NT2/D1 (cell line): ENCODE measurements around the gene RAB11FIP4.

Experiments
- DNase-seq: peaks from one replicate; pipeline ENCODE4 v3.0.0-alpha.2; 2011; ENCODE audit warnings: low read depth, low spot score
- H3K27me3 ChIP-seq: 2 replicates; pipeline ENCODE4 v1.6.0; 2011; ENCODE audit warnings: mild to moderate bottlenecking; ENCODE audit not compliant: insufficient read length, insufficient read depth
- H3K36me3 ChIP-seq: 2 replicates; pipeline ENCODE4 v1.6.1; 2011; ENCODE audit warnings: mild to moderate bottlenecking, low read length, mixed read lengths; ENCODE audit not compliant: insufficient read depth, insufficient read length
- H3K4me1 ChIP-seq: 2 replicates; pipeline ENCODE4 v1.5.1; 2011; ENCODE audit not compliant: insufficient read depth, insufficient read length
- H3K4me3 ChIP-seq: 2 replicates; pipeline ENCODE4 v1.5.1; 2011; ENCODE audit warnings: low read depth; ENCODE audit not compliant: insufficient read length
- H3K9ac ChIP-seq: 2 replicates; pipeline ENCODE4 v1.6.0; 2011; ENCODE audit warnings: low read depth; ENCODE audit not compliant: insufficient read length
- H3K9me3 ChIP-seq: 2 replicates; pipeline ENCODE4 v1.5.1; 2011; ENCODE audit warnings: mild to moderate bottlenecking, low read length; ENCODE audit not compliant: insufficient read depth
- SUZ12 ChIP-seq: IDR thresholded peaks from 2 replicates; pipeline ENCODE4 v1.6.1; 2011; ENCODE audit not compliant: insufficient read length, insufficient read depth; ENCODE audit errors: extremely low read depth
- YY1 ChIP-seq: IDR thresholded peaks from 2 replicates; pipeline ENCODE4 v1.6.1; 2011; ENCODE audit not compliant: insufficient read length, insufficient read depth
- ZNF274 ChIP-seq: IDR thresholded peaks from 2 replicates; pipeline ENCODE4 v1.6.1; 2011; ENCODE audit warnings: mild to moderate bottlenecking, low read depth, low read length

Gene RAB11FIP4

DNA sequence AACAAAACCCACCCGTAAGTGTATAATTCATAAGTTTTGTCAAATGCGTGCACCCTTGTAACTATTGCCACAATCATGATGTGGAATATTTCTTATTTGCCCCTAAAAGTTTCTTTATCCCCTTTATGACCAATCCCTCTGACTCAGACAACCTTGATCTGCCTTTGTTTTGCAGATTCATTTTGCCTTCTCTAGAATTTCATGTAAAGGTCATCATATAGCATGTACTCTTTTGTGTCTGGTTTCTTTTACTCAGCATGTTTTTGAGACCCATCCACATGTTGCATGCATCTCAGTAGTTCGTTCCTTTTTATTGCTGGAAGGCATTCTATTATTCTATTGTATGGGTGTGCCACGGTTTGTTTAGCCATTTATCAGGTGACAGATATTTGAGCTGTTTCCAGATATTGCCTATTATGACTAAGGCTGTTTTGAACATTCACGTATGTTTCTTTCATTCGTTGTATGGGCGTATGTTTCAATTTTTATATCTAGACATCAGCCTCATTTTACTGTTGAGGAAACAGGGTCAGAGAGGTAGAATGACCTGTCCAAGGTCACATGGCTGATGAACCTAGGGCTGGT lies 192.4 kb downstream of the RAB11FIP4 start:
- Histone ChIP-seq H3K9ac (no peak overlapping the region), H3K4me1 (no peaks in the 10 kb centered on the region), H3K4me3 (no peak overlapping the region), H3K9me3 (no peaks in the 10 kb centered on the region), H3K27me3 (no peaks in the 10 kb centered on the region), H3K36me3 (peaks cover 41% of the 10 kb centered on the region)
- TF ChIP-seq ZNF274 (no peak), SUZ12 (no peak), YY1 (no peak)
- no peak for DNase-seq

DNA sequence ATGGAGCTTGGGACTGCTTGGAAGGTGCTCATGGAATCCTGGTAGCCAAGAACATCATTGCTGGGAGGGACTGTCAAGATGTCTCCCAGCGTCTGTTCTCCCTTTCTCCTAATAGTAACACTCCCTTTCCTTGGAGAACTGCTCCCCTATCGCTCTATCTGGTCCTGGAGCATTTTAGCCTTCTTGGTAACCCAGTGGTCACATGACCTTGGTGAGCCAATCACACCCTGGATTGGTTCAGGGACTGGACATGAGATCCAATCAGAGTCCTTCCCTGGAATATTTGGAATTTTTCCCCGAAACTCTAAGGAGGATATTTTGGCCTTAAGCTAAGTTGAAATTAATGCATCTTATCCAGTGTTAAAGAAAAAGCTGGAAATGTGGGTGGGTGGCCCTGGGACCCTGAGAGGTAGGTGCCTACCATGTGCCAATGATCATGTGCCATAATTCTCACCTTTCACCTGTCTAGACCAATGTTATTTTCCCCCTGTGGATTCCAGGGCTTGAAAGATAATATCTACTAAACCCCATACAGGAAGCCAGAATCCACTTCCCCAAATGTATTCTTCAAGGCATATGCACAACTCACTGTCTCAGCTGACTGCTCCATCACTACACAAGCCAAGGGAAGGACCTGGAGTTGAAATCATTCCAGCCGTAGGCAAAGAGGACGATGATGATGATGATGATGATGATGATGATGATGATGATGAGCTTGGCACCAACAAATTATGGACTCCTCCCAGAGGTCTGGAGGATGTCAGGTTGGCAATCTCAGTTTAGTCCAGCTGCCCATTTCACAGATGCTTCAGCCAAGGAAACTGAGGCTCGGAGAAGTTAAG lies 193.2 kb downstream of the RAB11FIP4 start:
- no peaks in the 10 kb centered on the region for H3K9me3 ChIP-seq
- no peak overlapping the region for H3K4me3 ChIP-seq
- no peak overlapping the region for H3K9ac ChIP-seq
- H3K4me1 ChIP-seq = no peaks in the 10 kb centered on the region
- DNase-seq = no peak
- H3K27me3 ChIP-seq = no peaks in the 10 kb centered on the region
- TF ChIP-seq SUZ12 (no peak), YY1 (no peak), ZNF274 (no peak)
- peaks cover 41% of the 10 kb centered on the region for H3K36me3 ChIP-seq

DNA sequence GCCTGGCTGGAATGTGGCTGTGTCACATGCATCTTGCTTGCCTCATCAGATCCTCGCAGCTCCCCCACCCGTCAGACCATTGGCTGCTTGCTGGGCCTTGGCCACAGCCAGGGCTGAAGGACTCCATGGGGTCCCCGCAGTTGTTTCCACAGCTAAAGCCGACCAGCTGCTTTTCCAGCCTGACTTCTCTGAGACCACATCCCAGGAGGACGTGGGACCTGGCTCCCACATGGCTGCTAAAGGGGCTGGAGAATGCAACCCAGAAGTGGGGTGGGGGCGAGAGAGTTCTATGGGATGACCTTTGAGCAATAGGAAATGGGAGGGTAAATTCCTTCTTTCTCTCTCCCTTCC lies 193.8 kb downstream of the RAB11FIP4 start:
- no peaks in the 10 kb centered on the region for H3K9me3 ChIP-seq
- H3K36me3 ChIP-seq = peaks cover 37% of the 10 kb centered on the region
- H3K4me1 ChIP-seq = no peaks in the 10 kb centered on the region
- no peak for DNase-seq
- H3K4me3 ChIP-seq = no peak overlapping the region
- TF ChIP-seq SUZ12 (no peak), ZNF274 (no peak), YY1 (no peak)
- no peak overlapping the region for H3K9ac ChIP-seq
- H3K27me3 ChIP-seq = no peaks in the 10 kb centered on the region

DNA sequence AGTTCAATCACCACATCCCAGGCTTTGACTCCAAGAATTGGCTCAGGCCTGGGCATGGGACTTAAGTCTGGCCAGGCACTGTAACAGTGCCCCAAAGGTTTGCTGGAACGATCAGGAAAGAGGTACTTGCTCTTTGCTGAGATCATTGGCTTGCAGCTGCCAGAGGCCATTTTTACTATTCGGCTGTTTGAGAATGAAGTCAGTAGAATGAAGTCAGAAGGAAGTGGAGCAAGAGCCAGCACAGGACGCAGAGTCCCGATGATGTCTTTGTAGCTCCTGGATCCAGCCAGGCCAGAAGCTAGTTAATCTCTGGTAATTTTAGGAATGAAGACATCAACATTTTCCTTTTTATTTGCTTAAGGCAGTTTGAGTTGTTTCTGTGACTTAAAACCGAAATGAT lies 195.5 kb downstream of the RAB11FIP4 start:
- DNase-seq = no peak
- Histone ChIP-seq H3K9me3 (no peaks in the 10 kb centered on the region), H3K36me3 (peaks cover 28% of the 10 kb centered on the region), H3K9ac (no peak overlapping the region), H3K27me3 (no peaks in the 10 kb centered on the region), H3K4me3 (no peak overlapping the region), H3K4me1 (no peaks in the 10 kb centered on the region)
- TF ChIP-seq YY1 (no peak), SUZ12 (no peak), ZNF274 (no peak)

DNA sequence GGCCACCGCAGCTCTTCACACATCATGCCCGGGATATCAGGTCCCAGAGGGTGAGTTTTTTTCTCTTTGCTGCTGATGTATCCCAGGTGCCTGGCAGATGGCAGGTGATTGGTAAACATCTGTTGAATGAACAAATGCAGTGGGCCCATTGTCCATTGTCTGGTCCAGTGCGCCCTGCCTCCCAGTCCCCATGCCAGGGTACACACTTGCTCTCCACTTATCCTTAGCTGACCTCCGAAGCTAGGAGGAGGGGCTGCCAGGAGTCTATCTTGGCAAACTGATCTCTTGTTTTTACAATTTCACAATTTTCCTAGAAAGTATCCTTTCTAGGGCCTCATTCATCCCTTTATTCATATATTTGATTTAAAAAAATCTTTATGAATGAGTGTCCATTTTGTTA lies 196.0 kb downstream of the RAB11FIP4 start:
- H3K4me3 ChIP-seq = no peak overlapping the region
- no peaks in the 10 kb centered on the region for H3K4me1 ChIP-seq
- H3K27me3 ChIP-seq = no peaks in the 10 kb centered on the region
- no peaks in the 10 kb centered on the region for H3K9me3 ChIP-seq
- TF ChIP-seq SUZ12 = no peak
- no peak for TF ChIP-seq YY1
- TF ChIP-seq ZNF274 = no peak
- H3K9ac ChIP-seq = no peak overlapping the region
- H3K36me3 ChIP-seq = peaks cover 29% of the 10 kb centered on the region
- DNase-seq = no peak
